ENCODE measurements around the gene FKBP1C. TPM values are rescaled to one million over a fixed set of nuclear protein-coding genes. Genes with fewer than 3 reads are reported as not detected.

Gene FKBP1C
- total and polyA plus RNA-seq, 7 donors = 1.4 to 3.0 TPM; not detected in 5

DNA sequence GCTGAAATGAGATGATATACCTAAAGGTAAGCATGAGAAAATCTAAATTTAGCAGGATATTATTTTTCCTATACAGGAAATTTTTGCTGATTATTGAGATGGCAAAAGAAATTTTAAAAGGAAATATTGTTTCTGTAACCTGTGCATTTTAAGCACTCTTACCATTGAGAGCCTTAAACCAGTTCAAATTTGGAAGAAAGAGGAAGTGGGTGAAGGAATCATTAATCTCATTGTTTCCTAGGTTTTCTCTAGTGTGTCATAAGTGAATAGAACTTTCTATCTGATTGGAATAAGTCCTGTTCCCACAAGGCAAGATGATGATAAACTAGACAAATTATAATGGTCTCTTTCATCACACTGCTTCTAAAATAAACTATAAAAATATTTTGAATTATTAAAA lies 22.4 kb upstream of the FKBP1C start:
- intact Hi-C loops (cut with DNase I) = no loop called here
- H3K27ac ChIP-seq = no peak overlapping the region
- H3K36me3 ChIP-seq = no peaks in the 10 kb centered on the region
- no peaks in the 10 kb centered on the region for H3K9me3 ChIP-seq
- H3K27me3 ChIP-seq = no peaks in the 10 kb centered on the region
- no peak for DNase-seq
- H3K4me3 ChIP-seq = no peak overlapping the region
- H3K4me1 ChIP-seq = no peaks in the 10 kb centered on the region
- TF ChIP-seq EP300 (IDR thresholded peaks at IDR 0.05) (no peak), POLR2A (IDR thresholded peaks at IDR 0.05) (no peak), POLR2AphosphoS5 (IDR thresholded peaks at IDR 0.05) (no peak)
- TF ChIP-seq, protein P1, sequence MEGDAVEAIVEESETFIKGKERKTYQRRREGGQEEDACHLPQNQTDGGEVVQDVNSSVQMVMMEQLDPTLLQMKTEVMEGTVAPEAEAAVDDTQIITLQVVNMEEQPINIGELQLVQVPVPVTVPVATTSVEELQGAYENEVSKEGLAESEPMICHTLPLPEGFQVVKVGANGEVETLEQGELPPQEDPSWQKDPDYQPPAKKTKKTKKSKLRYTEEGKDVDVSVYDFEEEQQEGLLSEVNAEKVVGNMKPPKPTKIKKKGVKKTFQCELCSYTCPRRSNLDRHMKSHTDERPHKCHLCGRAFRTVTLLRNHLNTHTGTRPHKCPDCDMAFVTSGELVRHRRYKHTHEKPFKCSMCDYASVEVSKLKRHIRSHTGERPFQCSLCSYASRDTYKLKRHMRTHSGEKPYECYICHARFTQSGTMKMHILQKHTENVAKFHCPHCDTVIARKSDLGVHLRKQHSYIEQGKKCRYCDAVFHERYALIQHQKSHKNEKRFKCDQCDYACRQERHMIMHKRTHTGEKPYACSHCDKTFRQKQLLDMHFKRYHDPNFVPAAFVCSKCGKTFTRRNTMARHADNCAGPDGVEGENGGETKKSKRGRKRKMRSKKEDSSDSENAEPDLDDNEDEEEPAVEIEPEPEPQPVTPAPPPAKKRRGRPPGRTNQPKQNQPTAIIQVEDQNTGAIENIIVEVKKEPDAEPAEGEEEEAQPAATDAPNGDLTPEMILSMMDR (IDR thresholded peaks at IDR 0.05) = no peak

DNA sequence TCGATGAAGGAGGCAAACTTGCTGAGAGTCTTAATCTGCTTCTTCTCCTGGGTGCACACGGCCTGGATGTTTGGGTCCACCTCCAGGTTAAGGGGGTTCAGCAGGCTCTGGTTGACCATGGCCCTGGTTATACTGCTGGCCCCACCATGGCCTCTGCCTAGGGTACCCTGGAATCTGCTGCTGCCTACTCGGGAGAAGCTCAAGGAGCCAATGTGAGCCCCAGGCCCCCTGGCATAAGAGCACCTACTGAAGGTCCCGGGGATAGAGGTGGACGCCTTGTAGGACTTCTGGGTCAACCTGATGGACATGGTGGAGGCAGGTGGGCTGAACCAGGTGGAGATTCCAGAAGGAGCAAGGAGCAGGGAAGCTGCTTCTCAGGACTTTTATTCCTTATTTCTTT lies 17.9 kb upstream of the FKBP1C start:
- Histone ChIP-seq H3K4me3 (no peak overlapping the region), H3K27me3 (no peaks in the 10 kb centered on the region), H3K4me1 (no peaks in the 10 kb centered on the region), H3K36me3 (no peaks in the 10 kb centered on the region), H3K27ac (no peak overlapping the region), H3K9me3 (no peaks in the 10 kb centered on the region)
- WGBS, 2 donors = 88 to 89% methylated on average over 5 of the region's 5 CpGs
- DNase-seq = no peak
- TF ChIP-seq POLR2A (IDR thresholded peaks at IDR 0.05) = no peak
- TF ChIP-seq POLR2AphosphoS5 (IDR thresholded peaks at IDR 0.05) = no peak
- intact Hi-C loops (cut with DNase I) = no loop called here

DNA sequence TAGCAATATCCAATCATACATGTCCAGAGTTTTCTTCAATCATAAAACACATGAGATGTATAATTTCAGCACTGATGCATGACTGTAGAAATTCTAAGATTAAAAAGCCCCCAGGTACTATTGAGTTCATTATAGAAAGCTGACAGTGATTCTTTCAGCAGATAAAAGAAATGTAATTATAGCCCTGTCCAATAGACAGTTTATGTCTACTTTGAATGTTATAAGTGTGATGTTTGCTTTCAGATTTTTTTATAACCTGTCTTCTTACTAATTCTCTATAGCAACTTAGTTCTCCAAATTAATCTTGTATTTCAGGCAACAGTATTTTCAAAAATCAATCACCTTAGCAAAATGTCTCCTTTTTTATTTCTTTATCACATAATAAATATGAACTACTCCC lies 13.5 kb upstream of the FKBP1C start:
- no peaks in the 10 kb centered on the region for H3K27me3 ChIP-seq
- H3K9me3 ChIP-seq = no peaks in the 10 kb centered on the region
- intact Hi-C loops (cut with DNase I) = no loop called here
- no peak for DNase-seq
- no peaks in the 10 kb centered on the region for H3K36me3 ChIP-seq
- no peak overlapping the region for H3K27ac ChIP-seq
- TF ChIP-seq, protein P1 (IDR thresholded peaks at IDR 0.05) = no peak
- TF ChIP-seq POLR2AphosphoS5 (IDR thresholded peaks at IDR 0.05) = no peak
- no peak for TF ChIP-seq POLR2A (IDR thresholded peaks at IDR 0.05)
- no peak for TF ChIP-seq EP300 (IDR thresholded peaks at IDR 0.05)
- H3K4me3 ChIP-seq = no peak overlapping the region
- H3K4me1 ChIP-seq = no peaks in the 10 kb centered on the region

DNA sequence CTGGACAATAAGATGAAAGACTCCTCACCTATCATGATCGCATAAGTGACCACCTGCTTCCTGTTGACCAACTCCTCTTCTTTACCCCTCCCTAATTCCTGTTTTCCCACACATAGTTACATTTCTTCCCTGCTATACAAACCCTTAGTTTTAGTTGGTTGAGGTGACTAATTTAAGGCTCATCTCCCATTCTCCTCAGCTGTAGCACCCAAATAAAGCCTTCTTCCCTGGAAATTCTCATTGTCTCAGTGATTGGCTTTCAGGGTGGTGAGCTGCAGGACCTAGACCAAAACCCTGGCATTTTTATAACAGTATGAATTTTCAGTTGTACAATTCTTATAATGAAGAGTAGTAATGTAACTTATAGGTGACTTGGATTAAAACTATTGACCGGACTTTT lies 2.1 kb downstream of the FKBP1C start:
- Histone ChIP-seq H3K9me3 (peaks cover 0 to 4% (median under 1%) of the 10 kb centered on the region in 4 donors), H3K4me1 (no peaks in the 10 kb centered on the region), H3K4me3 (no peak overlapping the region), H3K27me3 (no peaks in the 10 kb centered on the region), H3K27ac (no peak overlapping the region), H3K36me3 (no peaks in the 10 kb centered on the region)
- WGBS, 2 donors = 91 to 93% methylated on average over 2 of the region's 2 CpGs
- no peak for DNase-seq
- TF ChIP-seq POLR2A (IDR thresholded peaks at IDR 0.05) = no peak
- TF ChIP-seq, protein P1 (IDR thresholded peaks at IDR 0.05) = no peak
- TF ChIP-seq POLR2AphosphoS5 (IDR thresholded peaks at IDR 0.05) = no peak
- TF ChIP-seq EP300 (IDR thresholded peaks at IDR 0.05) = no peak
- intact Hi-C loops (cut with DNase I) = no loop called here

DNA sequence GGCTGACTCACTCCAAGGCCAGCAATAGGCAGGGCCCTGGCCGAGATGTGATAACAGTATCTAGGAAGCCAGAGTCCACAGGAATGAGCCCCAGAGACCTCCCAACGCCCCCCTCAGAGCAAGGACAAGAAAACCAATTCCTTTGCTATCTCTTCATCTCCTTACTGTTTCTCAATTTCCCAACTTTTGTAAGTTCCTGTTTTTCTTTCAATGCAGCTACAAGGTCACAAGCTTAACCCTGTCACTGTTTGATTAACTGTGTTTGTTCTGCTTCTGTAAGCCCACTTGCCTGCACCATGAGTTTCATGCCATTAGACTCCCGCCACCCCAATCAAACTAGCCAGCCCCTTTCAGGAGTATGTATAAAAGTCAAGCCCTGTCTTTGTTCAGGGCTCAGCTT lies 3.5 kb downstream of the FKBP1C start:
- intact Hi-C loops (cut with DNase I) = no loop called here
- Histone ChIP-seq H3K27me3 (no peaks in the 10 kb centered on the region), H3K9me3 (peaks cover 0 to 4% (median under 1%) of the 10 kb centered on the region in 4 donors), H3K27ac (no peak overlapping the region), H3K36me3 (no peaks in the 10 kb centered on the region), H3K4me1 (no peaks in the 10 kb centered on the region), H3K4me3 (no peak overlapping the region)
- DNase-seq = no peak
- 43 to 47% methylated on average over 3 of the region's 3 CpGs for WGBS, 2 donors
- TF ChIP-seq, protein P1 (IDR thresholded peaks at IDR 0.05) = no peak
- TF ChIP-seq EP300 (IDR thresholded peaks at IDR 0.05) (no peak), POLR2AphosphoS5 (IDR thresholded peaks at IDR 0.05) (no peak), POLR2A (IDR thresholded peaks at IDR 0.05) (no peak)
